HG03565 (cell line): ENCODE data around the gene HLA-A.
A peak's percentile ranks its signal among the peaks of the same experiment; 100 is the strongest.
"Not testable (repeated sequence)": the region's sequence is repeated elsewhere in the genome, so short reads cannot be mapped to it uniquely, and the experiment has no call there.

ENCODE experiments used
- ATAC-seq: cut with Tn5 transposase; IDR thresholded peaks from one replicate; pipeline ENCODE4 v1.9.1; 2021; ENCODE audit warnings: mild to moderate bottlenecking, moderate library complexity; ENCODE audit not compliant: unreplicated experiment

HLA-A gene

DNA sequence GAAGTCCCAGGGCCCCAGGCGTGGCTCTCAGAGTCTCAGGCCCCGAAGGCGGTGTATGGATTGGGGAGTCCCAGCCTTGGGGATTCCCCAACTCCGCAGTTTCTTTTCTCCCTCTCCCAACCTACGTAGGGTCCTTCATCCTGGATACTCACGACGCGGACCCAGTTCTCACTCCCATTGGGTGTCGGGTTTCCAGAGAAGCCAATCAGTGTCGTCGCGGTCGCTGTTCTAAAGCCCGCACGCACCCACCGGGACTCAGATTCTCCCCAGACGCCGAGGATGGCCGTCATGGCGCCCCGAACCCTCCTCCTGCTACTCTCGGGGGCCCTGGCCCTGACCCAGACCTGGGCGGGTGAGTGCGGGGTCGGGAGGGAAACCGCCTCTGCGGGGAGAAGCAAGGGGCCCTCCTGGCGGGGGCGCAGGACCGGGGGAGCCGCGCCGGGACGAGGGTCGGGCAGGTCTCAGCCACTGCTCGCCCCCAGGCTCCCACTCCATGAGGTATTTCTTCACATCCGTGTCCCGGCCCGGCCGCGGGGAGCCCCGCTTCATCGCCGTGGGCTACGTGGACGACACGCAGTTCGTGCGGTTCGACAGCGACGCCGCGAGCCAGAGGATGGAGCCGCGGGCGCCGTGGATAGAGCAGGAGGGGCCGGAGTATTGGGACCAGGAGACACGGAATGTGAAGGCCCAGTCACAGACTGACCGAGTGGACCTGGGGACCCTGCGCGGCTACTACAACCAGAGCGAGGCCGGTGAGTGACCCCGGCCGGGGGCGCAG is at the start of gene HLA-A:
Gene HLA-A (plus strand): TSS at position 258 of the 778 bp plus-strand sequence. CDS start 22 bp downstream, at position 280.
- peak; percentile 73 for ATAC-seq

DNA sequence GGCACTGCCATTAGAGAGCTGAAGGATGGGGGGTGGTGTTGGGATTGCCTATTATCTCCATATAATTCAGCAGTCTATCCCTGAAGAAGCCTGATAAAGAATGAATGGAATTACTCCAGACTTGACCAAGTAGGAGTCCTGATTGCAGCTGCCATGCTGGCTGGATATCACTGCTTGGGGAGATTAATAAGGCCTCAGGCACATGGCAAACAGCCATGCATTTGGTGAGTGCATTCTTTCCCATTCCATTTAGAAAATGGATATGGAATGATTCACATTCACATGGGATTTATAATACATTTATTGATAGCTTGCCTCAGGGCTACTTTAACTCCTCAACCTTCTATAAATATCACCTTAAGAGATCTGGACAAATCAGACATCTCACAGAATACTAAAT is 49.6 kb upstream of the HLA-A start:
- ATAC-seq = no peak

DNA sequence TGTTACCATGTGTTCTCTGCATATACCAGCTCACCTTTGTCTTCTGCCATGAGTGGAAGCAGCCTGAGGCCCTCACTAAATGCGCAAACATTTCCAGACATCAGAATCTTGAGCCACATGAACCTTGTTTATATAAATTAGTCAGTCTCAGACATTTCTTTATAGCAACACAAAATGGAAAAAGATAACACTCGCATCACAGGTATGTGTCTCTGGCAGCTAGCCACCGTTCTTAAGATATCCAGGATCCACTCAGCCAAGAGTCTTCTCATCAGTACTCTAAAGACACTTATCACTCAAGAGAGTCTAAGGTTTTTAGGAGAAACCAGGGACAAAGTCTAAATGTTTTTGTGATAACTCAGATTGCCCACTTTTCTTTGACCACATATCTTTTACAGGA is 43.1 kb upstream of the HLA-A start:
- ATAC-seq = no peak

- no peak for ATAC-seq
Measured at GRCh38 chr6:29905286-29905685, 37.0 kb upstream of the HLA-A start.

DNA sequence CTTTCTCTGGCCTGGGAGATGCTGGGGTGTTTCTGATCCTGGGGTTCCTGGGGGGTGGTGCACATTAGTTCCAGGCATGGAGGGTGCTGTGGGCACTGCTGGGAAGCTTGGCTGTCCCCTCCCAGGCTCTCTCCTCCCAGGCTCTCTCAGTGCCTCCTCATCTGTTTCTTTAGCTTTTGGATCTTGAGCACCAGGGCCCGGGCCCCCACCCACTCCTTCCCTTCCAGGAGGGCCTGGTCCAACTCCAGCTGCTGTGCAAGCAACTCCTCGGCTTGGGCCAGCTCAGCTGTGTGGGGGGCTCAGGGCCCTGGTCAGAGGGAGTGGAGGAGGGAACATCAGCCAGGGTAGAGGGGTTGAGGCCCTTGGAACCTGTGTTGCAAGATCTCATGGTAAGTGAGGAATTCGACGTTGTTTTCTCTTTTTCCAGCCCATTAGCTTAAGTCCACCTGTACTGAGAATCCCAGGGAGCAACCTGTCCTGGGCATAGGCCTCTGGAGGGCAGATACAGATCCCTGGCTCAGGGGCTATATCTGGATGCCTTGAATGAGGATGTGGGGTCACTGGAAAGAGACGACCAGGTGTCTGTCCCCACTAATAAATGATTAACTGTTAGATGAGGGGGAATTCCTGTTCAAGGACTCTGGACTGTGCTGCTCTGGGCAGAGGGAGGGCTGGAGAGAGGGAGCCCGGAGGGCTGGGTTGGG is 34.5 kb upstream of the HLA-A start:
- ATAC-seq = no peak

DNA sequence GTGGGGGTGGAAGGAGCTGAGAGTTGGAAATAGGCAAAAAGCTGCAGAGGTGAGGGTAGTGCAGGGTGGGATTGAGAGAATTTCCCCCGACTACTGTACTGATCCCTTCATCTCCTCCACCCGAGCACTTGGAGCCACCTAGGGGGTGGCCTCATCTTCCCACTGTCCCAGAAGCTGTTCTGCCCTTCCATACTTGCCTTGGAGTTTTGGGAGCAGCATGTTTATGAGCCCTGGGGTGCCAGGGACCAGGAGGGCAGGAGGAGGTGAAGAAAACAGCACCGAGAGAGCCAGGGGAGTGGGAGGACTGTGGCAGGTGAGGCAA is 34.0 kb upstream of the HLA-A start:
- no peak for ATAC-seq

DNA sequence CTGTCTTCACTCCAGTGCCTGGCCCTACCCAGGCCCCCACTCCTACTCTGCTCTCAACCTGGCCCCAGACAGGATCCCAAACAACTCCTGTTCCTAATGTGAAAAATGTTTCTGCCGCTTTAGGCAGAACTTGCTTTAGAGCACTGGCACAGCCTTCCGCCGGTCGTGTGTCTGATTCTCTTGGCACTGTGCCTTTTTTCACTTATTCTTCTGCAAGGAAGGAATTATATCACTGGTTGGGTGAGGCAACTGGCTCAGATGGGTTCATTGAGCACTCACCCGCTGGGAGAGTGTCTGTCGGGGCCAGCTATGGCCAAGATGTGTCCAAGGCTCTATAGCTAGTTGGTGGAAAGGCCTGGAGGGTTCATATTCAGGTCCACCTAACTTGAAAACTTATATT is 33.6 kb upstream of the HLA-A start:
- no peak for ATAC-seq

DNA sequence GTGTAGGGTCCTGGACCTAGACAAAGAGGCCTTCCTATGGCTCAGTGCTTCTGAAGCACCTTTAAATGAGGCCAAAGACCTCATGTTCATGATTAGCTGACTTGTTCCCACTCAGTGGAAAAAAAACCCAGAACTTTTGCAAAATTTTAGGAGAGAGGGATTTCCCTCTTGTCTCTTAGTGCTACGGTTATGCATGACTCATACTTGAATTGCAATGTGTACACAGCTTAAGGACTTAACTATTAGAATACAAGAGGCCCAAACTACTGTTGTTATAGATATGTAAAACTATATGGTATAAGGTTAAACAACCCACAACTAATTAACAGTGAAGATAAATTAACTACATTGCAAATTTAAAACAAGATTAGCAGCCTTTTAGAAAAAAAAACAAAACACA is 32.3 kb upstream of the HLA-A start:
- no peak for ATAC-seq

DNA sequence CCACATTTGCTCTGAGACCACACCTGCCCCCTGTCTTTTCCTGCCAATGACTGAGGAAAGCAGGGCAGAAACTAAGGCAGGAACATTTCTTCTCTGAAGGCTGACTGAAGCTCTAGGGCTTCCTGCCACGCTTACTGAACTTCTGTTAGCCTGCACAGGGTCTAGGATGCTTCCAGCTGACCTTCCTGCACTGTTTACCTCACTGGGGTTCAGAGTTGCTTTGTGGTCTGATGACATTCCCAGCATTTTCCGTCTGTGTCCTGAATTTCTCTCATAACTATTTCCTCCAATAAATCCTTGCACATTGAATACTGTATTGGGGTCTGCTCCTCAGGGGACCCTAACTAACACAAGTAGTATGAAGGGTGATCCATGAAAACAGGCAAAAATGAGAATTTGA is 29.5 kb upstream of the HLA-A start:
- no peak for ATAC-seq

- no peak for ATAC-seq
Measured at GRCh38 chr6:29916741-29917140, 25.6 kb upstream of the HLA-A start.

DNA sequence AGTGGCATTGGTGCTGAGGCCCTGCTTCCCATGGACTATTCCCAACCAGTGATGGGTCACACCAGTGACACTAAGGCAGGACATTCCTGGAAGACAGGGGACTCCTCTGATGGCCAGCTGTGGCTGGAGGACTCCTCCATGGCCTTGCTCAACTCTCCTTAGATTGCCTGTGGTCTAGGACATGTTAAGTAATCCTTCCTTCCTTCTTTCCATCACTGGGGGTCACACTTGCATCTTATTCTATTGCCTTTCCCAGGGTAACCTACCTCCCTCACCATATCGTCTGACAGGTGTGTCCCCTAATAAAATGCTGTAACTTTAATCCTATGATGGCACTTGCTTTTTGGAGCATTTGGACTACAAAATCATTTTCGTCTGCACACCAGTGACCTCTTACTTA is 24.5 kb upstream of the HLA-A start:
- ATAC-seq = no peak

DNA sequence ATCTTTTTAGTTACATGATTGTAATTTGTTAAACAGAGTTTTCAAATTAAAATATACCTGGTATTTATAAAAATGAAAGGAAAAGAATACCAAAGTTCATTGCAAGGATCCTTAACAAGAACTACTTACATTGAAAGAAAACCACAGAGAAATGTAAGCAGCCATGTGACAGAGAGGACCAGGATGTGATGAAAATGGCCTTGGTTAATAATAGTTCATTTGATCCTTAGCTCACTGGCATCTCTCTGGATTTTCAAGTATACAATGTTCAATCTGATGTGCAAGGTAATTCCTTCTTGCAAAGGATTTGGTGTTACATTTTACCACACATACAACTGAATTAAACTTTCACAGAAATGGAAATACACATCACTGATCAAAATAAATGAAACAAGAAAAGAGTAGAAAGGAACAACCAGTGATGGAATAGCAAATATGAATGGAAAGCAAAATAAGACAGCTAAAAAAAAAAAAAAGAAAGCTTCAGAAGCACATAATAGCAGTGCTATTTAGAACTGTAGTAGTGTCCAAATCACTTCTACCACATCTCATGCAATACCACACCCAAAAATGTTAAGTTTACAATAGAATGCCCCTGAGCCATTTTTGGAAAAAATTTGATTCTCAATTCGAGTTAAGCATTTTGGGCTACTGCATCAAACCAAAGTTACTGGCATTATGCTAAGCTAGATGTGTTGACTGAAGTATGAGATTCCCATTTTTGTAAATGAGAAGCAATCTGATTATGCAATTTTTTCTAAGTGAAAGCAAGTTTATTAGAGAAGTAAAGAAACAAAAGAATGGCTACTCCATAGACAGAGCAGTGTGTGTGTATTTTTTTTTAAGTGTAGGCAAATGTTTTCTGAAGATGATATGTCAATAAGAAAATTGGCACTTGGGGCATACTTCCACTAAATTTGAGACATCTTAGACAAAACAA is 22.6 kb upstream of the HLA-A start:
- ATAC-seq = no peak

- no peak for ATAC-seq
Measured at GRCh38 chr6:29924287-29924686, 18.0 kb upstream of the HLA-A start.

DNA sequence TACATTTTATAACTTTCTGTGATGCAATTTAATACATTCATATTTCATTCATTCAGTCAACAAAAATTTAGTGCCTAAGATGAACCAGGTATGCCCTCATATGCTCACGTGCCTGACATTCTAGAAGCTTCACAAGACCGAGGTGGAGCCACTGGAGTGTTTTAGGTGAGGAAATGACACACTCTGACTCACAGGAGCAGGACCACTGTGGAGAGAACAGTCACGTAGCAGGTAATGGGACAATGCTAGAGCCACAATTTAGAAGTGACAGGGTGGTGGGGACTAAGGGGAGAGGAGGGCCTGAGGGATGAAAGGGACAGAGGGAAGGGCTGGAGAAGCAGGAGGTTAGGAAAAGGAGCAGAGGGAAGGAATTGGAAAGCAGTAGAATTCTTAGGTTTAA is 17.6 kb upstream of the HLA-A start:
- ATAC-seq = no peak

DNA sequence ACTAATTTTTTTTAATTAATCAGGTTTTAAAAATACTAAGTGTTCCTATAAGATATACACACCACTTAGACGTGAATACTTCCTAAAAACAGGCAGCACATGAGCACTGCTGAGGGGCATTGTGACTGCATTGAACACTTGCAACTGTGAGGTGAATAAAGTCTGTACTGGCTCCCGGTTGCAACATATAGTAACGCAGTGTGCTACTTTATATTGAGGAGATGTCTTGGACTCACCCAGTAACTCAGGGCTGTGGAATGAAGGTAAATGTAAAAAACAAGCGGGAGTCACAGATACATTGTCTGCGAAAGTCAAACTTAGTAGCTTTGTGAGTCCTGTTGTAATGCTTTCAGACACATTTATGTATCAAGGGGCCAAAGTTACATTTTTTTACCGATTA is 17.0 kb upstream of the HLA-A start:
- ATAC-seq = no peak

DNA sequence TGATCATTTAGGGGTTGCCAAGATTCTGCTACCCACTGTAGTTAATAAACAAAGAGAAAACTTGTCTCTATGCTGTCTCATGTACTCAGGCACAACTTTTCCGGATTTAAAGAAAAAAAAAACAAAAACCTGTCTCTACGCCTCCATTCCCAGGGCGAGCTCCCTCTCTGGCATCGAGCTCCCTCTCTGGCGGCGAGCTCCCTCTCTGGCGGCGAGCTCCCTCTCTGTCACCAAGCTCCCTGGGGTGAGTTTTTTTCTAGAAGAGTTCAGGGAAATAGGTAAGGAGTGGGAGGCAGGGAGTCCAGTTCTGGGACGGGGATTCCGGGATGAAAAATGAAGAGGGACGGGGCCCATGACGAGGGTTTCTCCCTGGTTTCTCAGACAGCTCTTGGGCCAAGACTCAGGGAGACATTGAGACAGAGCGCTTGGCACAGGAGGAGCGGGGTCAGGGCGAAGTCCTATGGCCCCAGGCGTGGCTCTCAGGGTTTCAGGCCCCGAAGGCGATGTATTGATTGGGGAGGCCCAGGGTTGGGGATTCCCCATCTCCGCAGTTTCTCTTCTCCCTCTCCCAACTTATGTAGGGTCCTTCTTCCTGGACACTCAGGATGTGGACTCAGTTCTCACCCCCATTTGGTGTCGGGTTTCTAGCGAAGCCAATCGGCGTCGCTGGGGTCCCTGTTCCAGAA is 16.5 kb upstream of the HLA-A start:
- no peak for ATAC-seq

DNA sequence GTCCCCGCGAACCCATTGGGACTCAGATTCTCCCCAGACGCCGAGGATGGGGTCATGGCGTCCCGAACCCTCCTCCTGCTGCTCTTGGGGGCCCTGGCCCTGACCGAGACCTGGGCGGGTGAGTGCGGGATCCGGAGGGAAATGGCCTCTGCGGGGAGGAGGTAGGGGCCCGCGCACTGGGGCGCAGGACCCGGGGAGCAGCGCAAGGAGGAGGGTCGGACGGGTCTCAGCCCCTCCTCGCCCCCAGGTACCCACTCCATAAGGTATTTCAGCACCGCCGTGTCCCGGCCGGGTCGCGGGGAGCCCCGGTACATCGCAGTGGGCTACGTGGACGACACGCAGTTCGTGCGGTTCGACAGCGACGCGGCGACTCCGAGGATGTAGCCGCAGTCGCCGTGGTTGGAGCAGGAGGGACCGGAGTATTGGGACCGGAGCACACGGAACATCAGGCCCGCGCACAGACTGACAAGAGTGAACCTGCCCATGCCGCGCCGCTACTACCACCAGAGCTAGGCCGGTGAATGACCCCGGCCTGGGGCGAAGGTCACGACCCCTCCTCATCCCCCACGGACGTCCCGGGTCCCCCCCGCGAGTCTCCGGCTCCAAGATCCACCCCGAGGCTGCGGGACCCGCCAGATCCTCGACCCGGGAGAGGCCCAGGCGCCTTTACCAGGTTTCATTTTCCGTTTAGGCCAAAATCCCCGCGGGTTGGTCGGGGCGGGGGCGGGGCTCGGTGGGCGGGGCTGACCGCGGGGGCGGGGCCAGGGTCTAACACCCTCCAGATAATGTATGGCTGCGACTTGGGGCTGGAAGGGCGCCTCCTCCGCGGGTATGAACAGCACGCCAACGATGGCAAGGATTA is 15.7 kb upstream of the HLA-A start:
- ATAC-seq = peak; percentile 53

GRCh38 chr6:29927275-29927569 is 15.1 kb upstream of the HLA-A start:
- no peak for ATAC-seq

DNA sequence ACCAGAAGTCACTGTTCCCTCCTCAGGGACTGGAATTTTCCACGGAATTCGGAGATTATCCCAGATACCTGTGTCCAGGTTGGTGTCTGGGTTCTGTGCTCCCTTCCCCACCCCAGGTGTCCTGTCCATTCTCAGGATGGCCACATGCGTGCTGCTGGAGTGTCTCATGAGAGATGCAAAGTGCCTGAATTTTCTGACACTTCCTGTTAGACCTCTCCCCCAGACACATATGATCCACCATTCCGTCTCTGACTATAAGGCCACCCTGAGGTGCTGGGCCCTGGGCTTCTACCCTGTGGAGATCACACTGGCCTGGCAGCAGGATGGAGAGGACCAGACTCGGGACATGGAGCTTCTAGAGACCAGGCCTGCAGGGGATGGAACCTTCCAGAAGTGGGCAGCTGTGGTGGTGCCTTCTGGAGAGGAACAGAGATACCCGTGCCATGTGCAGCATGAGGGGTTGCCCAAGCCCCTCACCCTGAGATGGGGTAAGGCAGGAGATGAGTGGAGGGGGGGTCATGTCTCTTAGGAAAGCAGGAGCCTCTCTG is 14.4 kb upstream of the HLA-A start:
- no peak for ATAC-seq

DNA sequence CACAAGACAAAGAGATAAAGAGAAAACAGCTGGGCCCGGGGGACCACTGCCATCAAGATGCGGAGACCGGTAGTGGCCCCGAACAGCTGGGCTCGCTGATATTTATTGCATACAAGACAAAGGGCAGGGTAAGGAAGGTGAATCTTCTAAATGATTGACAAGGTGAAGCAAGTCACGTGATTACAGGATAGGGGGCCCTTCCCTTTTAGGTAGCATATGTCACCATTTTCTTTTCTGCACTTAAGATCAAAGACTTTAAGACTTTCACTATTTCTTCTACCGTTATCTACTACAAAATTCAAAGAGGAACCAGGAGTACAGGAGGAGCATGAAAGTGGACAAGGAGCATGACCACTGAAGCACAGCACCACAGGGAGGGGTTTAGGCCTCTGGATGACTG is 12.3 kb upstream of the HLA-A start:
- ATAC-seq = not testable (repeated sequence)
